ENCODE results near the gene SOS1. TPM values are rescaled to one million over a fixed set of nuclear protein-coding genes. Genes with fewer than 3 reads are reported as not detected.
A peak's percentile ranks its signal among the peaks of the same experiment; 100 is the strongest.

The SOS1 gene
- total RNA-seq, 2 experiments from 2014 or later = 36.3 to 41.3 TPM

DNA sequence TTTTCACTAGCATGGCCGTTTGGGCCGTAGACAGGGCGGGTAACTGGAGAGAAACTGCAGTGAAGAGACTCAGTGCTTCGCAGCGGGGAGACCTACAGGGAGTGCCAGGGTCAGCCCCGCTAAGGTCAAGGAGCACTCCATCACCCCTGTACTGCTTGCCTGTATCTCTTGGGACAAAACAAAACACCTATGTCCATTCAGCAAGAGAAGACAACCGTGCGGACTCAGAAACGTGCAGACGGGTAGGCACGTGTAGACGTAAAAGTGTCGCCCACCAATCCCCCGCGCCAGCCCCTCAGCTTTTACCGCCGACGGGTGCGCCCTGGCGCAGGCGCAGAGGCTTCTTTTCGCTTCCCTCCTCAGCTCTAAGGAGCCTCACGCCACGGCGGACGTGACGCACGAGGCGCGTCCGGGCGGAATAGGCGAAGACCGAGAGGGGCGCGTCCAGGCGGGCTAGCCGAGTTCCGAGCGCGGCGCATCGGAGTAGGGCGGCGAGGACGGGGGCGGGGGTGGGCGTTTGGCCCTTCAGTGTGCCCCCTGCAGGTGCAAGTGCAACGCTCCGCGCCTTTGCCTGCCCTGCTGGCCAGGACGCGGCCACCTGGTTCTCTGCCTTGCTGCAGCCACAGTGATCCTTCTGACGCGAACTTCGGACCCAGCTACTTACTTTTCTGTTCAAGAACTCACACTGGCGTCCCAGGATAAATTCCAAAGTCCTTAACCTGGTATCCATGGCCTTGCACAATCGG, 3.3 kb upstream of the SOS1 start:
- peaks cover 15% of the 10 kb centered on the region for H3K36me3 Mint-ChIP-seq
- peaks cover 47% of the 10 kb centered on the region for H3K4me1 Mint-ChIP-seq
- H3K27ac Mint-ChIP-seq = peak overlapping the region; percentile 96
- DNase-seq = peak; percentile 98
- no peaks in the 10 kb centered on the region for H3K27me3 Mint-ChIP-seq
- peak overlapping the region; percentile 97 for H3K4me3 Mint-ChIP-seq
- H3K9me3 Mint-ChIP-seq = no peaks in the 10 kb centered on the region

DNA sequence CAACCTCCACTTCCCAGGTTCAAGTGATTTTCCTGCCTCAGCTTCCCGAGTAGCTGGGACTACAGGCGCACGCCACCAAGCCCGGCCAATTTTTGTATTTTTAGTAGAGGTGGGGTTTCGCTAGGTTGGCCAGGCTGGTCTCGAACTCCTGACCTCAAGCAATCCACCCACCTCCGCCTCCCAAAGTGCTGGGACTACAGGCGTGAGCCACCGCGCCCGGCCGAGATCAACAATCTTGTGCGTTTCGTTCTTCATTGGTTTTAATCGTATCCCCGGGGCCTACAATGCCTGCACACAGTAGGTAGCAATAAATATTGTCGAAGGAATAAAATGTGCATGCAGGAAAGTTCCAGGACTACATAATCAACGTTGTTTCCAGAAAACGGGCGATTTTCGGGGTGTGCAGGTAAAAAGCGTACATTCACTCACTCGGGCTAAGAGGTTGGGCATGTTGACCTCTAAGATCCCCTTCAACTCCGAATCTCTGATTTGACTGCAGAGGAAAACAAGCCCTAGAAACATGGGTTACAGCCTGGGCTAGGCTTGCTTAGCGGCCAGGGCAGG, 2.7 kb upstream of the SOS1 start:
- Mint-ChIP-seq H3K27me3 (no peaks in the 10 kb centered on the region), H3K4me3 (peak overlapping the region; percentile 97), H3K36me3 (peaks cover 21% of the 10 kb centered on the region), H3K27ac (peak overlapping the region; percentile 96), H3K4me1 (peaks cover 46% of the 10 kb centered on the region), H3K9me3 (no peaks in the 10 kb centered on the region)
- DNase-seq = no peak

DNA sequence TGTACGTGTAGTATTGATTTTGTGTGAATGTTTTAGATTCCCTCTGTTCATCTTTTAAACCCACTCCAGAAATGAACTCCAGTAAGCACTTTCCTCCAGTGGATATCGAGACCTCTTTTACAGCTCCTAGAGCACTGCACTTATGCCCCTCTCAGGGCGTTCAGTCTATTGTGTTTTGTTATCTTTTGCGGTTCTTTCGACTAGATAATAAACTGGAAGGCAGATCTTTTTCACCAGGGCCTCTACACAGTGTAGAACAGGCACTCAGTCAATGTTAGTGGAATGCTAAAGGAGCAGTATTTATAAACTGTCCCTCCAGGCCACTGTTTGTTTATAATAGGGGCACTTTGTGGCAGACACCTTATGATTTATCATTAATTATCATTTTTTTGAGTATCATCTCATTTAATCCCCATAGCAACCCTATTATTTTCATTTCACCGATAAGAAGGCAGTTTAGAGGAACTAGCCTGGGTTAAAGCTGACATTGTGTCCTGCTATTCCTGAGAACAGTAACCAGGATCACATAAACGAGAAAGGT, 742 bp upstream of the SOS1 start:
- no peaks in the 10 kb centered on the region for H3K9me3 Mint-ChIP-seq

DNA sequence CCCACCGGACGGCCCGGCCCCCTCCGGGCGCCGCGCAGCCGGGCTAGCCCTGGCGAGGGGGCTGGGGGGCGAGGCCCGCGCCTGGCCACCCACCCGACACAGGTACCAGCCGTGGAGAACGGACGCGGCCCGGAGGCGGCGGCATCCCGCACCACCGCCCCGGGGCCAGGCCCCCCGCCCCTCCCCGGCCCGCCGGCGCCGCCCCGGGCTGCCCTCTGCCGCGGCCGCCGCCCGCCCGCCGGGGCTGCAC, 405 bp downstream of the SOS1 start:
- no peaks in the 10 kb centered on the region for H3K27me3 Mint-ChIP-seq
- H3K4me3 Mint-ChIP-seq = no peak overlapping the region
- peaks cover 47% of the 10 kb centered on the region for H3K4me1 Mint-ChIP-seq
- peaks cover 50% of the 10 kb centered on the region for H3K36me3 Mint-ChIP-seq
- no peak overlapping the region for H3K27ac Mint-ChIP-seq
- H3K9me3 Mint-ChIP-seq = peaks cover 7% of the 10 kb centered on the region
- no peak for DNase-seq

More for the DNA sequence above, 742 bp upstream of the SOS1 start:
- no peak for DNase-seq
- H3K4me3 Mint-ChIP-seq = peak overlapping the region; percentile 87
- peaks cover 41% of the 10 kb centered on the region for H3K4me1 Mint-ChIP-seq
- no peaks in the 10 kb centered on the region for H3K27me3 Mint-ChIP-seq
- H3K36me3 Mint-ChIP-seq = peaks cover 39% of the 10 kb centered on the region
- peak overlapping the region; percentile 93 for H3K27ac Mint-ChIP-seq

DNA sequence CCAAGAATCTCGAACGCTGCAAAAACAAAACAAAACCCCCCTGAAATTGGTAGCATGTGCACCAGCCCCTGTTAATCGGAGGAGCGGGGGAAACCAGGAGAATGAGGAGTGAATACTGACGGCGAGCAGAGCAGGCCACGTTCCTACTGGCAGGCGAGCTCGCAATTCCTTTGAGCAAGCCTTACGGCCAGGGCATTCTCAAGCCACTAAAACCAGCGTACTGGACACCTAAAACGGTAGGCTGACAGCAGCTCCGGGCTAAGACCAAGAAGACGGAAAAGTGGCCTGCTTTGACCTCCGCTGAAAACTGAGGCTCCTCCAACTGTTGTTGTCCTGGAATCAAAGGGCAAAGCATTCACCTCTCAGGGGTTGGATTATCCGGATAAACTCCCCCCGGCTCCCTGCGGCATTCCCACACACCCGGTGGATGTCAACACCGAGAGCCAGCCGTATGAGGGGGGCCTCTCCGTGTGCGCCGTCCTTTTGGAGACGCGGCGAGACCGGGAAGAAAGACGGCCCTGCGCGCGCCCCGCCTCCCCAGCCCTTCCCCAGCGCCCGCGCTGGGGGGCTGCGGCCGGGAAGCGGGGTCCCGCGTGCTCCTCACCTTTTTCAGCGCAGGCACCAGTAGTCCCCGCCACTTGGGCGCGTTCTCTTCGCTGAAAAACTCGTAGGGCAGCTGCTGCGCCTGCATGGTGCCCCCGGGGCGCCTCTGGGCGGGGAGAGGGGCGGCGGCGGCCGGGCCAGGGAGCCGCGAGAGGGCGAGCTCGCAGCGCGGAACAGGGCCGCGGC, 925 bp downstream of the SOS1 start:
- Mint-ChIP-seq H3K36me3 (peaks cover 54% of the 10 kb centered on the region), H3K27ac (peak overlapping the region; percentile 95), H3K4me1 (peaks cover 44% of the 10 kb centered on the region), H3K9me3 (peaks cover 7% of the 10 kb centered on the region), H3K4me3 (peak overlapping the region; percentile 97), H3K27me3 (no peaks in the 10 kb centered on the region)
- DNase-seq = peak; percentile 74

DNA sequence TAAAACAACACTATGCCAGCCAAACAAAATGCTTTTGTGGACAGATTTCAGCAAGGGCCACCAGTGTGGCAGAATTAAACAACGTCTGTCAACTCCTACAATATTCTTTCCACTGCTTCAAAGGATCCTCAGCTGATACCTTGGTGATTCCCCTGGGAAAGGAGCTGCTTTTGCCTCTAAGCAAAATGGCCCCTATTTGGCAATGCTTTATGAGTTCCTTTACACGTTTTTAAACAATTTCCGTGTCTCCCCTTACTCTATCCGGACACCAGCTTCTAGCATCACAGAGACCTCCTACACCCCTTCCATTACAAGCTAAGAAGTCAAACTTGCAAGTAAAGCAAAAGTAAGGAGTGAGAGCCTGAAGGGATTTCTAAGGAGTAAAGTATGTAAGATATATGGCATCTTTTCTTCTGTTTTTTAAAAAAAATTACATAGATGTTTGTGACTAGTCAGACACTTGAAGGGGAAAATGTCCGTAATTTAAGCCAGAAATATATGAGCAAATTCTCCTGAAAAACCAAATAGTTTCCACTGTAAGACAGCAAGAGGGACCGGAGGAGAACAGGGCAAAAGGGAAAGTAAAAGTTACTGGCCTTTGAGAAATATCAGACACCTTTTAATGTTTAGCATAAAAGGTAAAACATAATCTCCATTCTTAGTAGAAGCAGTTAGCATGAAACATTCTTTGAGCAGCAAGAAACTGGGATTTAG, 1.9 kb downstream of the SOS1 start:
- Mint-ChIP-seq H3K9me3 (peaks cover 7% of the 10 kb centered on the region), H3K36me3 (peaks cover 58% of the 10 kb centered on the region), H3K4me1 (peaks cover 47% of the 10 kb centered on the region), H3K27me3 (no peaks in the 10 kb centered on the region), H3K27ac (peak overlapping the region; percentile 95), H3K4me3 (peak overlapping the region; percentile 97)
- DNase-seq = no peak

DNA sequence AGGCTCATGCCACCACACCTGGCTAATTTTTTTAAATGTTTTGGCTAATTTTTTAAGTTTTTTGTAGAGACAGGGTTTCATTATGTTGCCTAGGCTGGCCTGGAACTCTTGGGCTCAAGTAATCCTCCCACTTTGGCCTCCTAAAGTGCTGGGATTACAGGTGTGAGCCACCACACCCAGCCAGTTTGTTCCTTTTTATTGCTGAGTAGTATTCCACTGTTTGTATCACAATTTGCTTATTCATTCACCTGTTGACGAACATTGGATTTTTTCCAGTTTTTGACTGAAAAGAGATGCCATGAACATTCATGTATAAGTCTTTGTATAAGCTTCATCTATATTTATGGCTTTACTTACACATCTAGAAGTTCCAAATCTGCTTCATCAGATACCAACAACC, 5.3 kb downstream of the SOS1 start:
- Mint-ChIP-seq H3K4me1 (peaks cover 44% of the 10 kb centered on the region), H3K9me3 (peaks cover 7% of the 10 kb centered on the region), H3K4me3 (no peak overlapping the region), H3K27ac (no peak overlapping the region), H3K27me3 (no peaks in the 10 kb centered on the region), H3K36me3 (peaks cover 71% of the 10 kb centered on the region)
- no peak for DNase-seq

DNA sequence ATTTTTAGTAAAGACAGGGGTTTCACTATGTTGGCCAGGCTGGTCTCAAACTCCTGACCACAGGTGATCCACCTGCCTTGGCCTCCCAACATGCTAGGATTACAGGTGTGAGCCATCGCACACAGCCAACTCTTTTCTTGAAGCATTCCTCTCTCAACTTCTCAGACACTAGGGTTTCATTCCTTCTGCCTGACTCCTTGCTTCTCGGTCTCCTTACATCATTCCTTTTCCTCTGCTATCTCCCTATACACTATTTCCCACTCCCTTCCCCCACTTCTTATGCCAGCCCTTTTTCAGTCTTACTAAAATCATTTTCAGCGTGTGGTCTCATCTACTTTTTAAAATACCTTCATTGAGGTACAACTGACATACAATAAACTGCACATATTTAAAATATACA, 6.1 kb downstream of the SOS1 start:
- Mint-ChIP-seq H3K27me3 (no peaks in the 10 kb centered on the region), H3K9me3 (peaks cover 7% of the 10 kb centered on the region), H3K27ac (no peak overlapping the region), H3K36me3 (peaks cover 69% of the 10 kb centered on the region), H3K4me3 (no peak overlapping the region), H3K4me1 (peaks cover 48% of the 10 kb centered on the region)
- DNase-seq = no peak

DNA sequence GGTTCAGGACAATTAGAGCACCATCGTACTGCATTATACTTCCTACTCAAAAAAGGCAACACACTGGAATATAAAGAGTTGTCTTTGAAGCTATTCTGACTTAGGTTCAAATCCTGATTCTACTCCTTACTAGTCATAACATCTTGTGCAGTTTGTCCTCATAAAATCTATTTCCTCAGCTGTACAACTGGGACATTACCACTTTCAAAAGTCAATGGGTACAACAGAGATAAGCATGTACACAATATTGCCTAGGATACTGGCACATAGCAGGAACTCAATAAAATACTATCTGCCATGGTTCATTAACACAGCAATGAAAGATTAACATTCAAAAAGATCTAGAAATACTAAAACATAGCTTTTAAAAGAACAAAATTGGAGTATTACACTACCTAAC, 11.3 kb downstream of the SOS1 start:
- H3K27ac Mint-ChIP-seq = no peak overlapping the region
- H3K4me3 Mint-ChIP-seq = no peak overlapping the region
- peaks cover 48% of the 10 kb centered on the region for H3K4me1 Mint-ChIP-seq
- H3K36me3 Mint-ChIP-seq = peaks cover 30% of the 10 kb centered on the region
- no peak for DNase-seq
- no peaks in the 10 kb centered on the region for H3K9me3 Mint-ChIP-seq
- H3K27me3 Mint-ChIP-seq = no peaks in the 10 kb centered on the region

DNA sequence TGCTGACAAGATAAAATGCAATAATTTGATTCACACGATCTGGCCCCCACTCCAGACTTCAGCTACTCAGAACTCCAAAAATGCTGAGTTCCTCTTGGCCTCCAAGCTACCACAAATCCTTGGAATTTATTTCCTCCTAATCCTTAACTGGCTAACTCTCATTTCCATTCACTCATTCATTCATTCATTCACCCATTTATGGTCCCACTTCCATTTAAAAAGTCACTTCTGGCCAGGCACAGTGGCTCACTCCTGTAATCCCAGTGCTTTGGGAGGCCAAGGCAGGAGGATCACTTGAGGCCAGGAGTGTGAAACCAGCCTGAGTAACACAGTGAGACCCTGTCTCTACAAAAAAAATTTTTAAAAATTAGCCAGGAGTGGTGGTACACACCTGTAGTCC, 12.5 kb downstream of the SOS1 start:
- H3K27me3 Mint-ChIP-seq = no peaks in the 10 kb centered on the region
- H3K4me3 Mint-ChIP-seq = no peak overlapping the region
- no peaks in the 10 kb centered on the region for H3K9me3 Mint-ChIP-seq
- H3K36me3 Mint-ChIP-seq = peaks cover 28% of the 10 kb centered on the region
- DNase-seq = no peak
- peaks cover 47% of the 10 kb centered on the region for H3K4me1 Mint-ChIP-seq
- H3K27ac Mint-ChIP-seq = no peak overlapping the region

DNA sequence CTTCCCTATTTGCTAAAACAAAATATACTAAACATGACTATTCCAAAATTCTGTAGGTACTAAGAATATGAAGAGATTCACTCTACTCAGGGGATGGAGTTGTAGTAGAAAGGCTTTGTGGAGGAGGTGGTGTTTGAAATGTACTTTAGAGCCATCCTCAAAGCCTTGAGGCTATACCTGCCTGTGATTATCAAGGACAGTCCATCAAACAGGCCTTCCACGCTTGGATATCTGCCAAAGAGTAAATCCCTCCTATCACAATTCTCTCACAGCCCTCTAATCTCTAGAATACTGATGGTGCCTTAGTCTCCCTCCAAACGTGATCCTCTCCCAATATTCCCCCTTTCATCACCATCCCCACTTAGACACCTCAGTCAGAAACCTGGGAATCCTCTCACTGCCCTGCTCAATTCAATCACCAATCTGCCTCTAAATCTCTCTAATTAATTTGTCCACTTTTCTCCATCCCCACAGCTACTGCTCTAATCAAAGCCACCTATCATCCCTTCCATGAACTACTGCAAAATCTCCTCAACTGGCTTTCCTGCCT, 13.1 kb downstream of the SOS1 start:
- Mint-ChIP-seq H3K4me3 (no peak overlapping the region), H3K4me1 (peaks cover 44% of the 10 kb centered on the region), H3K36me3 (peaks cover 27% of the 10 kb centered on the region)

DNA sequence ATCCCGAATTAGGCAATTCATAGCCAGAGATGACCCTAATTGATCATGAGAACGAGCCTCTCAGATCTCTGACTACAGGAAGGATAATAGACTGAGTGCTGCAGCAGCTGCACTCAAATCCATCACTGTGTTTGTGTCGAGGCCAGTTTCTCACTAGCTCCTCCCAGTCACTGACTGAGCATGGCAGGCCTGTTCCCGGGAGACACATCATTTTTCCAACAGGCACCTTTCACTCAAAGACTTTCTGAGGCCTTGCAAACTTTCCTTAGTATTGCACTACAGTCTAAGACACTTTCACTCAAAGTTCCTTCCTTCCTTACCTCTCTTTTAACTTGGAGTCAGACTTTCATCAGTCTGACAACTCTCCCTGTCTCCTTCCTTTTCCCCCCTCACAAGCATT, 13.7 kb downstream of the SOS1 start:
- Mint-ChIP-seq H3K27me3 (no peaks in the 10 kb centered on the region), H3K4me3 (no peak overlapping the region), H3K9me3 (no peaks in the 10 kb centered on the region), H3K27ac (no peak overlapping the region), H3K36me3 (peaks cover 23% of the 10 kb centered on the region), H3K4me1 (peaks cover 40% of the 10 kb centered on the region)
- no peak for DNase-seq

More for the DNA sequence above, 13.1 kb downstream of the SOS1 start:
- H3K9me3 Mint-ChIP-seq = no peaks in the 10 kb centered on the region
- H3K27me3 Mint-ChIP-seq = no peaks in the 10 kb centered on the region
- H3K27ac Mint-ChIP-seq = no peak overlapping the region
- no peak for DNase-seq

DNA sequence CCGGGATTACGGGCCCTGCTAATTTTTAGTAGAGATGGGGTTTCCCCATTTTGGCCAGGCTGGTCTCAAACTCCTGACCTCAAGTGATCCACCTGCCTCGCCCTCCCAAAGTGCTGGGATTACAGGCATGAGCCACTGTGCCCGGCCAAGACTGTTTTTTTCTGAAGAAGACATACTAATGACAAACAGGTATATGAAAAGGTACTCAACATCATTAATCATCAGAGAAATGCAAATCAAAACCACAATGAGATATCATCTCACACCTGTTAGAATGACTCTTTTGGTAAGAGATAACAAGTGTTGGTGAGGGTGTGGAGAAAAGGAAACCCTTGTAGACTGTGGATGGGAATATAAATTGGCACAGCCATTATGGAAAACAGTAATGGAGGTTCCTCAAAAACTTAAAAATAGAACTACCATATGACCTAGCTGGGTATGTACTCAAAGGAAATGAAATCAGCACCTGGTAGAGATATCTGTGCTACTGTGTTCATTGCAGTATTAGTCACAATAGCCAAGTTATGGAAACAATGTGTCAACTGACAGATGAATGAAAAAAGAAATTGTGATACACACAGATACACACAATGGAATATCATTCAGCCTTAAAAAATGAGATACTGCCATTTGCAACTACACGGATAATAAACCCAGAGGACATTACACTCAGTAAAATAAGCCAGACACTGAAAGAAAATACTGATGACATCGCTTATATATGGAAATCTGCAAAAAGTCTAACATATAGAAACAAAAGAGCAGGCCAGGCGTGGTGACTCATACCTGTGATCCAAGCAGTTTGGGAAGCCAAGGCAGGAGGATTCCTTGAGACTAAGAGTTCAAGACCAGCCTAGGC, 20.8 kb downstream of the SOS1 start:
- H3K4me1 Mint-ChIP-seq = peaks cover 44% of the 10 kb centered on the region
- H3K27me3 Mint-ChIP-seq = no peaks in the 10 kb centered on the region
- H3K9me3 Mint-ChIP-seq = peaks cover 6% of the 10 kb centered on the region
- H3K4me3 Mint-ChIP-seq = peak overlapping the region; percentile 32
- peak; percentile 13 for DNase-seq
- peak overlapping the region; percentile 89 for H3K27ac Mint-ChIP-seq
- peaks cover 36% of the 10 kb centered on the region for H3K36me3 Mint-ChIP-seq

DNA sequence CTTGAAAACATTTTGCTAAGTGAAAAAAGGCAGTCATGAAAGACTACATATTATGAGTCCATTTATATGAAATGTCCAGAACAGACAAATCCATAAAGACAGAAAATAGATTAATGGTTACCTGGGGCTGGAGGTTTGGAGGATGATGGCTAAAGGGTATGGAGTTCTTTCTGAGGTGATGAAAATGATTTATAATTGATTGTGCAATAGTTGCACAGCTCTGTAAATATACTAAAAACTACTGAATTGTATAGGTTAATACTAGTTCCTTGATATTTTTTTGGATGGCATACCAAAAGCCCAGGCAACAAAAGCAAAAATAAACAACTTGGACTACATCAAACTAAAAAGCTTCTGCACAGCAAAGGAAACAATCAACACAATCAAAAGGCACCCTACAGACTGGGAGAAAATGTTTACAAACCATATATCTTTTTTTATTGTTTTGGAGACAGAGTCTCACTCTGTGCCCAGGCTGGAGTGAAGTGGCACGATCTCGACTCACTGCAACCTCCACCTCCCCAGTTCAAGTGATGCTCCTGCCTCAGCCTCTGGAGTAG, 21.5 kb downstream of the SOS1 start:
- H3K36me3 Mint-ChIP-seq = peaks cover 36% of the 10 kb centered on the region
- H3K27ac Mint-ChIP-seq = peak overlapping the region; percentile 89
- H3K9me3 Mint-ChIP-seq = peaks cover 6% of the 10 kb centered on the region
- no peaks in the 10 kb centered on the region for H3K27me3 Mint-ChIP-seq
- H3K4me3 Mint-ChIP-seq = peak overlapping the region; percentile 32
- DNase-seq = no peak
- H3K4me1 Mint-ChIP-seq = peaks cover 49% of the 10 kb centered on the region
